Measurements from ENCODE around the gene GLRX3.
"Not testable (repeated sequence)": the region's sequence is repeated elsewhere in the genome, so short reads cannot be mapped to it uniquely, and the experiment has no call there.

GRCh38 chr10:130090565-130090964 lies 45.6 kb upstream of the GLRX3 start:
- not testable (repeated sequence) for TF ChIP-seq CTCF (IDR thresholded peaks at IDR 0.05; ENCODE audit: insufficient read depth, low read depth, low read length); EZH2 (IDR thresholded peaks at IDR 0.05; ENCODE audit: insufficient read depth, low read length)

Data from astrocyte (in vitro differentiated cells and primary cell).